Liver (tissue), 3 donors: ENCODE data around the gene TATDN2.
A peak's percentile ranks its signal among the peaks of the same experiment; 100 is the strongest.

Experiments
- EGR1 ChIP-seq, 2 donors: IDR thresholded peaks; 2 replicates each; pipeline ENCODE4 v1.6.1; 2016 to 2018; ENCODE audit warnings: antibody characterized with exemption in 2 of 2, low read depth in 2 of 2
- HNF4G ChIP-seq: IDR thresholded peaks from 2 replicates; pipeline ENCODE4 v1.6.1; 2016; ENCODE audit warnings: antibody characterized with exemption
- JUND ChIP-seq, 2 donors: IDR thresholded peaks; 2 replicates each; pipeline ENCODE4 v1.6.1; 2016; ENCODE audit warnings: antibody characterized with exemption in 2 of 2
- RAD21 ChIP-seq, 2 donors: IDR thresholded peaks; 2 replicates each; pipeline ENCODE4 v1.6.1; 2016; ENCODE audit warnings: antibody characterized with exemption in 2 of 2, mild to moderate bottlenecking in 2 of 2
- RXRA ChIP-seq, 2 donors: IDR thresholded peaks; 2 replicates each; pipeline ENCODE4 v1.6.1; 2017 to 2018; ENCODE audit warnings: antibody characterized with exemption in 2 of 2, mild to moderate bottlenecking in 1 of 2
- TAF1 ChIP-seq: conservative IDR thresholded peaks from 2 replicates; pipeline ENCODE4 v1.6.1; 2016; ENCODE audit warnings: antibody characterized with exemption, mild to moderate bottlenecking
- YY1 ChIP-seq: IDR thresholded peaks from 2 replicates; pipeline ENCODE4 v1.6.1; 2016; ENCODE audit warnings: antibody characterized with exemption, mild to moderate bottlenecking
- TF ChIP-seq, protein P1 (sequence below): IDR thresholded peaks from 2 replicates; pipeline ENCODE4 v1.6.1; 2016; ENCODE audit warnings: antibody characterized with exemption, mild to moderate bottlenecking
- TF ChIP-seq, protein P2 (sequence below): fragments of 150-350 bp; IDR thresholded peaks from 2 replicates; pipeline ENCODE4 v1.5.1; 2017; ENCODE audit warnings: improper control_type of control experiment, low read depth, low read length; ENCODE audit not compliant: missing input control
- donor health status: healthy.
- donor health status: healthy.

GRCh38 chr3:10286596-10287295 lies 38.5 kb downstream of the TATDN2 start:
- TF ChIP-seq, protein P1, sequence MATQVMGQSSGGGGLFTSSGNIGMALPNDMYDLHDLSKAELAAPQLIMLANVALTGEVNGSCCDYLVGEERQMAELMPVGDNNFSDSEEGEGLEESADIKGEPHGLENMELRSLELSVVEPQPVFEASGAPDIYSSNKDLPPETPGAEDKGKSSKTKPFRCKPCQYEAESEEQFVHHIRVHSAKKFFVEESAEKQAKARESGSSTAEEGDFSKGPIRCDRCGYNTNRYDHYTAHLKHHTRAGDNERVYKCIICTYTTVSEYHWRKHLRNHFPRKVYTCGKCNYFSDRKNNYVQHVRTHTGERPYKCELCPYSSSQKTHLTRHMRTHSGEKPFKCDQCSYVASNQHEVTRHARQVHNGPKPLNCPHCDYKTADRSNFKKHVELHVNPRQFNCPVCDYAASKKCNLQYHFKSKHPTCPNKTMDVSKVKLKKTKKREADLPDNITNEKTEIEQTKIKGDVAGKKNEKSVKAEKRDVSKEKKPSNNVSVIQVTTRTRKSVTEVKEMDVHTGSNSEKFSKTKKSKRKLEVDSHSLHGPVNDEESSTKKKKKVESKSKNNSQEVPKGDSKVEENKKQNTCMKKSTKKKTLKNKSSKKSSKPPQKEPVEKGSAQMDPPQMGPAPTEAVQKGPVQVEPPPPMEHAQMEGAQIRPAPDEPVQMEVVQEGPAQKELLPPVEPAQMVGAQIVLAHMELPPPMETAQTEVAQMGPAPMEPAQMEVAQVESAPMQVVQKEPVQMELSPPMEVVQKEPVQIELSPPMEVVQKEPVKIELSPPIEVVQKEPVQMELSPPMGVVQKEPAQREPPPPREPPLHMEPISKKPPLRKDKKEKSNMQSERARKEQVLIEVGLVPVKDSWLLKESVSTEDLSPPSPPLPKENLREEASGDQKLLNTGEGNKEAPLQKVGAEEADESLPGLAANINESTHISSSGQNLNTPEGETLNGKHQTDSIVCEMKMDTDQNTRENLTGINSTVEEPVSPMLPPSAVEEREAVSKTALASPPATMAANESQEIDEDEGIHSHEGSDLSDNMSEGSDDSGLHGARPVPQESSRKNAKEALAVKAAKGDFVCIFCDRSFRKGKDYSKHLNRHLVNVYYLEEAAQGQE: no peak
- TF ChIP-seq, protein P2, sequence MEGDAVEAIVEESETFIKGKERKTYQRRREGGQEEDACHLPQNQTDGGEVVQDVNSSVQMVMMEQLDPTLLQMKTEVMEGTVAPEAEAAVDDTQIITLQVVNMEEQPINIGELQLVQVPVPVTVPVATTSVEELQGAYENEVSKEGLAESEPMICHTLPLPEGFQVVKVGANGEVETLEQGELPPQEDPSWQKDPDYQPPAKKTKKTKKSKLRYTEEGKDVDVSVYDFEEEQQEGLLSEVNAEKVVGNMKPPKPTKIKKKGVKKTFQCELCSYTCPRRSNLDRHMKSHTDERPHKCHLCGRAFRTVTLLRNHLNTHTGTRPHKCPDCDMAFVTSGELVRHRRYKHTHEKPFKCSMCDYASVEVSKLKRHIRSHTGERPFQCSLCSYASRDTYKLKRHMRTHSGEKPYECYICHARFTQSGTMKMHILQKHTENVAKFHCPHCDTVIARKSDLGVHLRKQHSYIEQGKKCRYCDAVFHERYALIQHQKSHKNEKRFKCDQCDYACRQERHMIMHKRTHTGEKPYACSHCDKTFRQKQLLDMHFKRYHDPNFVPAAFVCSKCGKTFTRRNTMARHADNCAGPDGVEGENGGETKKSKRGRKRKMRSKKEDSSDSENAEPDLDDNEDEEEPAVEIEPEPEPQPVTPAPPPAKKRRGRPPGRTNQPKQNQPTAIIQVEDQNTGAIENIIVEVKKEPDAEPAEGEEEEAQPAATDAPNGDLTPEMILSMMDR: peak; percentile 23
- TF ChIP-seq YY1: no peak
- no peak for TF ChIP-seq EGR1 (IDR thresholded peaks at IDR 0.05; ENCODE audit: low read depth in 2 of 2)
- peak in 1 of 2 donors; percentile 59 for TF ChIP-seq RAD21 (IDR thresholded peaks at IDR 0.05)
- no peak for TF ChIP-seq RXRA (IDR thresholded peaks at IDR 0.05)
- no peak for TF ChIP-seq JUND (IDR thresholded peaks at IDR 0.05)
- TF ChIP-seq HNF4G: no peak
- TF ChIP-seq TAF1: no peak
